Measurements from ENCODE around the gene ZNF526. TPM values are rescaled to one million over a fixed set of nuclear protein-coding genes. Genes with fewer than 3 reads are reported as not detected.

Gene ZNF526
- total and polyA plus RNA-seq, 9 of the 15 experiments (the other 6 are each of a cell fraction or from before 2014, with no cell fraction given), result 1.3 to 17.9 (median 6.2) TPM

- TF ChIP-seq VEZF1 (CRISPR knock-in tag; IDR thresholded peaks at IDR 0.05) (peak; percentile 84), ZNF586 (CRISPR knock-in tag; conservative IDR thresholded peaks at IDR 0.05) (no peak), CHD1 (IDR thresholded peaks at IDR 0.05; ENCODE audit: low read length) (no peak), IRF1 (CRISPR knock-in tag; IDR thresholded peaks at IDR 0.05; ENCODE audit: borderline replicate concordance) (no peak), PATZ1 (CRISPR knock-in tag; IDR thresholded peaks at IDR 0.05; ENCODE audit: borderline replicate concordance) (no peak), CCNT2 (IDR thresholded peaks at IDR 0.05; ENCODE audit: borderline replicate concordance, extremely low read depth, insufficient read length, low read depth, low read length) (no peak), BDP1 (IDR thresholded peaks at IDR 0.05; ENCODE audit: insufficient read depth, insufficient read length) (no peak), ZNF253 (CRISPR knock-in tag; conservative IDR thresholded peaks at IDR 0.05) (no peak), E2F8 (IDR thresholded peaks at IDR 0.05; ENCODE audit: low read depth, partially characterized antibody) (peak; percentile 74), EHMT2 (IDR thresholded peaks at IDR 0.05) (no peak), SMAD1 (IDR thresholded peaks at IDR 0.05; ENCODE audit: low read depth, low read length, partially characterized antibody) (no peak), ZMIZ1 (IDR thresholded peaks at IDR 0.05; ENCODE audit: low read depth in 2 of 2, low read length in 2 of 2) (0 out of 4 replicates have a peak, but pooled peaks of 1 of the 2 experiments have one; percentile 38), ZNF655 (CRISPR knock-in tag; IDR thresholded peaks at IDR 0.05) (no peak), PTRF (tag; IDR thresholded peaks at IDR 0.05) (no peak)
These were observed 48.1 kb downstream of the ZNF526 start (continued) for GRCh38 chr19:42268142-42268703.

Measured in K562 (cell line).